ENCODE data around the gene LANCL3.
"Not testable (repeated sequence)": the region's sequence is repeated elsewhere in the genome, so short reads cannot be mapped to it uniquely, and the experiment has no call there.

The LANCL3 gene

GRCh38 chrX:37571426-37572107, at the start of gene LANCL3:
LANCL3 (plus strand) TSS chrX:37571661; CDS start chrX:37571871, 210 bp downstream.
- DNase-seq, result not testable (repeated sequence)

GRCh38 chrX:37523673-37524072, 47.8 kb upstream of the LANCL3 start:
- not testable (repeated sequence) for DNase-seq

GRCh38 chrX:37541991-37542390, 29.5 kb upstream of the LANCL3 start:
- DNase-seq, result no peak

GRCh38 chrX:37542791-37543190, 28.7 kb upstream of the LANCL3 start:
- DNase-seq, result no peak

- no peak for DNase-seq
These were observed 28.1 kb upstream of the LANCL3 start for GRCh38 chrX:37543324-37543723.

GRCh38 chrX:37544531-37544930, 26.9 kb upstream of the LANCL3 start:
- DNase-seq, result not testable (repeated sequence)

GRCh38 chrX:37545066-37545465, 26.4 kb upstream of the LANCL3 start:
- DNase-seq, result no peak

GRCh38 chrX:37549619-37550018, 21.8 kb upstream of the LANCL3 start:
- DNase-seq, result not testable (repeated sequence)

- DNase-seq, result no peak
These were observed 18.0 kb upstream of the LANCL3 start for GRCh38 chrX:37553476-37553875.

GRCh38 chrX:37565254-37565653, 6.2 kb upstream of the LANCL3 start:
- DNase-seq, result not testable (repeated sequence)

- DNase-seq, result not testable (repeated sequence)
These were observed 1.1 kb upstream of the LANCL3 start for GRCh38 chrX:37570349-37570748.

GRCh38 chrX:37572108-37572587, 687 bp downstream of the LANCL3 start:
- not testable (repeated sequence) for DNase-seq

- not testable (repeated sequence) for DNase-seq
These were observed 1.7 kb downstream of the LANCL3 start for GRCh38 chrX:37573121-37573520.

GRCh38 chrX:37578045-37578444, 6.6 kb downstream of the LANCL3 start:
- DNase-seq, result no peak

GRCh38 chrX:37580080-37580479, 8.6 kb downstream of the LANCL3 start:
- no peak for DNase-seq

- DNase-seq, result not testable (repeated sequence)
These were observed 15.9 kb downstream of the LANCL3 start for GRCh38 chrX:37587337-37587736.

GRCh38 chrX:37590047-37590446, 18.6 kb downstream of the LANCL3 start:
- no peak for DNase-seq

GRCh38 chrX:37594755-37595382, 23.4 kb downstream of the LANCL3 start:
- no peak for DNase-seq

- no peak for DNase-seq
These were observed 28.3 kb downstream of the LANCL3 start for GRCh38 chrX:37599729-37600128.

- DNase-seq, result no peak
These were observed 32.5 kb downstream of the LANCL3 start for GRCh38 chrX:37603938-37604409.

GRCh38 chrX:37607243-37607642, 35.8 kb downstream of the LANCL3 start:
- DNase-seq, result no peak

GRCh38 chrX:37608156-37608555, 36.7 kb downstream of the LANCL3 start:
- no peak for DNase-seq

- DNase-seq, result no peak
These were observed 38.3 kb downstream of the LANCL3 start for GRCh38 chrX:37609727-37610126.

- DNase-seq, result no peak
These were observed 42.5 kb downstream of the LANCL3 start for GRCh38 chrX:37613933-37614332.
